Upper lobe of left lung (tissue), 6 donors: Measurements from ENCODE around the gene PAAF1. TPM values are rescaled to one million over a fixed set of nuclear protein-coding genes. Genes with fewer than 3 reads are reported as not detected.

ENCODE experiments used
- ATAC-seq, 2 donors: fragments of 200-7000 bp; cut with Tn5 transposase; one replicate each; pipeline ENCODE4 v1.9.1; 2022; ENCODE audit warnings: mild to moderate bottlenecking in 2 of 2, moderate library complexity in 2 of 2; ENCODE audit not compliant: low FRiP score in 2 of 2
- DNase-seq, 2 donors: peaks; one replicate each; pipeline ENCODE4 v3.0.0-alpha.2; 2019 to 2020
- H3K27ac ChIP-seq, 4 donors: fragments of 200-600 bp; sonication (generic); one replicate each; pipeline ENCODE4 v1.5.1; 2016 to 2019
- H3K27me3 ChIP-seq, 4 donors: fragments of 200-600 bp; sonication (generic); one replicate each; pipeline ENCODE4 v1.5.1; 2017 to 2019
- H3K36me3 ChIP-seq, 4 donors: fragments of 200-600 bp; sonication (generic); one replicate each; pipeline ENCODE4 v1.5.1; 2016 to 2019
- H3K4me1 ChIP-seq, 4 donors: fragments of 200-600 bp; sonication (generic); one replicate each; pipeline ENCODE4 v1.5.1; 2018 to 2019
- H3K4me3 ChIP-seq, 4 donors: fragments of 200-600 bp; sonication (generic); one replicate each; pipeline ENCODE4 v1.5.1; 2017 to 2019; ENCODE audit warnings: mild to moderate bottlenecking in 2 of 4, moderate library complexity in 1 of 4
- H3K9me3 ChIP-seq, 4 donors: fragments of 200-600 bp; sonication (generic); one replicate each; pipeline ENCODE4 v1.5.1; 2018 to 2019
- EP300 ChIP-seq, 4 donors: sonication (generic); formaldehyde crosslinking; IDR thresholded peaks; one replicate each; pipeline ENCODE4 v1.5.1; 2017; ENCODE audit warnings: antibody characterized with exemption in 4 of 4, control low read depth in 2 of 4
- POLR2A ChIP-seq, 4 donors: fragments of 450-650 bp; IDR thresholded peaks; one replicate each; pipeline ENCODE4 v1.5.1; 2016 to 2017; ENCODE audit warnings: antibody characterized with exemption in 4 of 4, mild to moderate bottlenecking in 2 of 4
- POLR2AphosphoS5 ChIP-seq, 2 donors: sonication (generic); formaldehyde crosslinking; IDR thresholded peaks; one replicate each; pipeline ENCODE4 v1.5.1; 2017; ENCODE audit warnings: antibody characterized with exemption in 2 of 2
- WGBS, 2 donors: methylation state at CpG; one replicate each; pipeline ENCODE4 v1.1.5; 2017 to 2018; 5-methylcytosine and 5-hydroxymethylcytosine counted together
- total RNA-seq, 6 donors: library from RNA; depleted of rRNA in 4 of 6; stranded (reverse); fragments of >200 nt in 4 of 6; gene quantifications; one replicate each; pipeline versions ENCODE4 v1.1.0 to v1.2.1, GENCODE V29; 2016 to 2021
- TF ChIP-seq, protein P1 (sequence below), 6 experiments: fragments of 450-650 bp in 4 of 6; fragments of 200-600 bp in 2 of 6; sonication (generic) in 2 of 6; IDR thresholded peaks; one replicate each; pipeline ENCODE4 v1.5.1; 2016 to 2019; ENCODE audit warnings: antibody characterized with exemption in 6 of 6
- donor health status: DM: no; HTN: no; CAD: no; lungs with moderate emphysema.
- donor health status: DM: no; HTN: yes; CAD: no; lungs with severe emphysema.

PAAF1 gene
- total RNA-seq, 6 donors from 2014 or later = 8.8 to 58.7 (median 12.6) TPM

DNA sequence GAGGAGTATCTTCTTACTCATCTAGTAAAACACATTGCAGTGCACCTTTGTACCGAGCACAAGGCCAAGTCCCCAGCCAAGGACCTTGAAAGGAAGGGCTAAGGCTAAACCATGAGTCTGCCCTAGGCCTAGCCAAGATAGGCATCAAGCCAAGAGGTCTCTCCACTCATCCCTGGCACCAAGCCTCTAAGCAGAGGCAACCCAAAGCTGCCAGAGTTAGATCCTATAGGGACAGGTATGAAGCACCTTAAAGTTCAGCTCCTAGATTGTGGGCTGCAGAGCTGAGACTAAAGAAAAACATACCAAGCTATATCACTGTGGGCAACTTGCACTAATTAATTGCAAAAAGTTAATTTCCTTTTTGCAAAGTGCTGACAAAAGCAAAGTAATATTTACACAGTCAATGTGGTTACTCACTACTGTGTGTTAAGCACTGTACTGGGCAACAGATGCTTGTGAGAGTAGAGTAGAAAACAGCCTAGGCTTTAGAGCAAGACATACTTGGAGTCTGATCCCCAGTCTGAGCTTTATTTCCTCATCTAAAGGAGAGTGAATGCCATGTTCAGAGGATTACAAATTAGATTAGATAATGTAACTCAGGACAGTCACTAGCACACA lies 7.4 kb upstream of the PAAF1 start:
- no peak for TF ChIP-seq POLR2AphosphoS5 (IDR thresholded peaks at IDR 0.05)
- TF ChIP-seq, protein P1, sequence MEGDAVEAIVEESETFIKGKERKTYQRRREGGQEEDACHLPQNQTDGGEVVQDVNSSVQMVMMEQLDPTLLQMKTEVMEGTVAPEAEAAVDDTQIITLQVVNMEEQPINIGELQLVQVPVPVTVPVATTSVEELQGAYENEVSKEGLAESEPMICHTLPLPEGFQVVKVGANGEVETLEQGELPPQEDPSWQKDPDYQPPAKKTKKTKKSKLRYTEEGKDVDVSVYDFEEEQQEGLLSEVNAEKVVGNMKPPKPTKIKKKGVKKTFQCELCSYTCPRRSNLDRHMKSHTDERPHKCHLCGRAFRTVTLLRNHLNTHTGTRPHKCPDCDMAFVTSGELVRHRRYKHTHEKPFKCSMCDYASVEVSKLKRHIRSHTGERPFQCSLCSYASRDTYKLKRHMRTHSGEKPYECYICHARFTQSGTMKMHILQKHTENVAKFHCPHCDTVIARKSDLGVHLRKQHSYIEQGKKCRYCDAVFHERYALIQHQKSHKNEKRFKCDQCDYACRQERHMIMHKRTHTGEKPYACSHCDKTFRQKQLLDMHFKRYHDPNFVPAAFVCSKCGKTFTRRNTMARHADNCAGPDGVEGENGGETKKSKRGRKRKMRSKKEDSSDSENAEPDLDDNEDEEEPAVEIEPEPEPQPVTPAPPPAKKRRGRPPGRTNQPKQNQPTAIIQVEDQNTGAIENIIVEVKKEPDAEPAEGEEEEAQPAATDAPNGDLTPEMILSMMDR (IDR thresholded peaks at IDR 0.05) = no peak
- TF ChIP-seq EP300 (IDR thresholded peaks at IDR 0.05) = no peak
- no peak for TF ChIP-seq POLR2A (IDR thresholded peaks at IDR 0.05)
- Histone ChIP-seq H3K27ac (no peak overlapping the region), H3K36me3 (peaks cover 0 to 46% (median 24%) of the 10 kb centered on the region in 4 donors), H3K27me3 (no peaks in the 10 kb centered on the region), H3K4me3 (no peak overlapping the region), H3K9me3 (no peaks in the 10 kb centered on the region), H3K4me1 (peaks cover 0 to 4% (median 1%) of the 10 kb centered on the region in 4 donors)
- no peak for ATAC-seq
- 67 to 77% methylated on average over 1 of the region's 1 CpG for WGBS, 2 donors
- no peak for DNase-seq

DNA sequence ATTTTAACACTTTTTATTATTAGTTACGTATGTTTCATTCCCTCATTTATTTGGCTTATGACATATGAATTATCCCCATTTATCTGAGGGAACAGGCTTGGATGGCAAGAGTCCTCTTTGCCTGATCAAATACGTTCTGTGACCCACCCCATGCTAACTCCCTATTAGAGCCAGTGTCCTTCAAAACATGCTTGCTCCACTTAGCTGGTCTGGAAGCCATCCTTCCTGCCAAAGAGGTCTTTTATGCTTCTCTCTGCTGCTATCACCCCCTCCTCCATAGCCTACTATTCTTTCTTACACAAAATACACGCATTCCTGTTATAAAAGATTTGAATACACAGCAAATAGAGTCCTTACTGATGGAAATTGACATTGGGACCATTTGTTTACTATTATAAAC lies 6.5 kb upstream of the PAAF1 start:
- 93 to 94% methylated on average over 3 of the region's 3 CpGs for WGBS, 2 donors
- DNase-seq = no peak
- no peak overlapping the region for H3K4me3 ChIP-seq

DNA sequence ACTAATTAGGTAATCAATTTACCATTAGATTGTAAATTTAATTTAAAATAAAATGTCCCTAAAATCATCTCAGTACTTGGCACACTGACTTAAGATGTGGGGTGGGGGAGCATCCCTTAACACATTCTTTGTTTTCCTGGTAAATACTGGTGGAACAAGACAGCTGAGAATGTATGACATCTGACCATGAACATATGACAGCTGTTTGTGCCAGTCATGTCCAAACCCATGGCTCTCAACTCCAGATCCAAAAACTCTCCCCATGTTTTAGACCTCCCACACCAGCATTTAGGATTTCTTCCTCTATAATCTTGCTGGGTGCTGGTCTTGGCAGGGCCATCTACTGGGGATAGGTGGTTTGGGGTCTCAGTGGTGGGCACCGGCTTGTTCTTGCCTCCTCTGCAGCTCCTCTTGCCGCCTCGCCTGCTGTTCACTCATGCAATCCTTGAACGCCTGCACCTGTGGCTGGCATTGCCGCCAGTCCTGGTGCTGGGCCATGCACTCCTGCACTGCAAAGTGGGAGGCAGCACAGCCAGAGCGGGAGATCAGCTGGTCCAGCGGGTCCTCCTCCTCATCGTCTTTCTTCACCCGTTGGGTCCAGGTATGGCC lies 3.9 kb upstream of the PAAF1 start:
- Histone ChIP-seq H3K27me3 (no peaks in the 10 kb centered on the region), H3K4me3 (no peak overlapping the region), H3K36me3 (peaks cover 0 to 39% (median 18%) of the 10 kb centered on the region in 4 donors), H3K9me3 (no peaks in the 10 kb centered on the region), H3K27ac (no peak overlapping the region), H3K4me1 (peaks cover 16 to 30% (median 20%) of the 10 kb centered on the region in 4 donors)
- WGBS, 2 donors = 96% methylated on average over 9 of the region's 9 CpGs
- TF ChIP-seq EP300 (IDR thresholded peaks at IDR 0.05) (no peak), POLR2A (IDR thresholded peaks at IDR 0.05) (no peak), POLR2AphosphoS5 (IDR thresholded peaks at IDR 0.05) (no peak)
- TF ChIP-seq, protein P1 (IDR thresholded peaks at IDR 0.05) = no peak
- peak in 1 of 2 donors; percentile 47 for DNase-seq
- ATAC-seq = no peak

More for the DNA sequence above, 6.5 kb upstream of the PAAF1 start:
- Histone ChIP-seq H3K36me3 (peaks cover 0 to 40% (median 18%) of the 10 kb centered on the region in 4 donors), H3K27me3 (no peaks in the 10 kb centered on the region), H3K4me1 (peaks cover 2 to 12% (median 7%) of the 10 kb centered on the region in 4 donors), H3K9me3 (no peaks in the 10 kb centered on the region), H3K27ac (no peak overlapping the region)
- ATAC-seq = no peak
- TF ChIP-seq EP300 (IDR thresholded peaks at IDR 0.05) (no peak), POLR2A (IDR thresholded peaks at IDR 0.05) (no peak)
- TF ChIP-seq, protein P1 (IDR thresholded peaks at IDR 0.05) = no peak

DNA sequence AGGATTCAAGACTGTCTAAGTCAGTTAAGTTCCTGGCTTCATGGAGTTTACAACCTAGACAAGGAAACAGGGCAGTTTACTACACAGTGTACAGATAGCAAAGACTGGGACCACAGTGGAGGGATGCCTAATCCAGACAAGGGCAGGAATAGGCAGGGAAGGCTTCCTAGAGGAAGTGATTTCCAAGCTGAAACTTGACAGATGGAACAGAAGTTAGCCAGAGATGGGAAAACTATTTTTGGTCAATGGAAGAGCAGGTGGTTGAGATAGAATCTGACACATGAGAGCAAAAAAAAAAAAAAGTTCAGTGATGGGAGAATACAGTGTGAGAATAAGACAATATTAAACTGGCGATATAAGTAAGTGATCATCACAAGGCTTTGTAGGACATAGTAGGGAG lies 1.4 kb upstream of the PAAF1 start:
- 92 to 98% methylated on average over 1 of the region's 1 CpG for WGBS, 2 donors
- H3K27me3 ChIP-seq = no peaks in the 10 kb centered on the region
- H3K9me3 ChIP-seq = no peaks in the 10 kb centered on the region
- peaks cover 0 to 36% (median 18%) of the 10 kb centered on the region in 4 donors for H3K36me3 ChIP-seq
- no peak for DNase-seq
- H3K4me3 ChIP-seq = peak overlapping the region in 1 of 4 donors; percentile 68
- no peak for TF ChIP-seq POLR2AphosphoS5 (IDR thresholded peaks at IDR 0.05)
- TF ChIP-seq POLR2A (IDR thresholded peaks at IDR 0.05) = no peak
- TF ChIP-seq, protein P1 (IDR thresholded peaks at IDR 0.05) = no peak
- no peak for TF ChIP-seq EP300 (IDR thresholded peaks at IDR 0.05)
- no peak for ATAC-seq
- H3K4me1 ChIP-seq = peaks cover 16 to 30% (median 21%) of the 10 kb centered on the region in 4 donors
- peak overlapping the region in 1 of 4 donors; percentile 82 for H3K27ac ChIP-seq
